GM21619 (cell line): ENCODE data around the gene ADGRG1.
A peak's percentile ranks its signal among the peaks of the same experiment; 100 is the strongest.

Experiments used
- ATAC-seq: cut with Tn5 transposase; IDR thresholded peaks from one replicate; pipeline ENCODE4 v1.9.1; 2021; ENCODE audit not compliant: unreplicated experiment

The ADGRG1 gene

GRCh38 chr16:57682809-57683635, 54.6 kb downstream of the ADGRG1 start:
- ATAC-seq, result no peak

DNA sequence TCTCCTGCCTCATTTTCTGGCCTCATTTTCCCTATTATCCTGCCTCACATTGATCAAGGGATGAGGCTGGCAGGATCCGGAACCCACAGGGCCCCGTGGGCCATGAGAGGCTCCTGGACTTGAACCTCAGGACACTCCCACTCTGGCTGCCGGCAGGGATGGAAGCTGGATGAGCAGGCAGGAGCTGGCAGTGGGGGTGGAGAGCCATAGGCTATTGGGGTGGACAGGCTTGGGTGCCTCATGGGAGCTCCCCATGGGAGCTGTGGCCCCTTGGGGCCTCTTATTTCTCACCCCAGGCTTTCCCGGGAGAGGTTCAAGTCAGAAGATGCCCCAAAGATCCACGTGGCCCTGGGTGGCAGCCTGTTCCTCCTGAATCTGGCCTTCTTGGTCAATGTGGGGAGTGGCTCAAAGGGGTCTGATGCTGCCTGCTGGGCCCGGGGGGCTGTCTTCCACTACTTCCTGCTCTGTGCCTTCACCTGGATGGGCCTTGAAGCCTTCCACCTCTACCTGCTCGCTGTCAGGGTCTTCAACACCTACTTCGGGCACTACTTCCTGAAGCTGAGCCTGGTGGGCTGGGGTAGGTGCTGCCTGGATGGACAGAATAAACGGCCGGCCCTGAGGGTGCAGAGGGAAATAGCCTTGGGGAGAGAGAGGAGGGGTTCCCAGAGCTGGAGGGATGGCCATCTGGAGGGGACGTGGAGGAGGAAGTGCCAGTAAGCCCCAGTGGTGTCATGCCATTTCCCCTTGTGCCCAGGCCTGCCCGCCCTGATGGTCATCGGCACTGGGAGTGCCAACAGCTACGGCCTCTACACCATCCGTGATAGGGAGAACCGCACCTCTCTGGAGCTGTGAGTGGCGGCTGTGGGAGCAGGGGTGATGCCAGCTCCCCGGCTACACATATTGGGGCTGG, 55.5 kb downstream of the ADGRG1 start:
- no peak for ATAC-seq

GRCh38 chr16:57684626-57685358, 56.4 kb downstream of the ADGRG1 start:
- ATAC-seq, result no peak

DNA sequence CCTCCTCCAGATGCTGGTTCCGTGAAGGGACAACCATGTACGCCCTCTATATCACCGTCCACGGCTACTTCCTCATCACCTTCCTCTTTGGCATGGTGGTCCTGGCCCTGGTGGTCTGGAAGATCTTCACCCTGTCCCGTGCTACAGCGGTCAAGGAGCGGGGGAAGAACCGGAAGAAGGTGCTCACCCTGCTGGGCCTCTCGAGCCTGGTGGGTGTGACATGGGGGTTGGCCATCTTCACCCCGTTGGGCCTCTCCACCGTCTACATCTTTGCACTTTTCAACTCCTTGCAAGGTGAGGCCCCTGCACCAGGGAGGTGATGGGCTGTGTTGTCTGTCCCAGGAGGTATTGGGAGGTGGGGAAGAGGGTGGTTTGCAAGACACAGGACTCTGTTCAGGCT, 57.2 kb downstream of the ADGRG1 start:
- ATAC-seq, result no peak

GRCh38 chr16:57686577-57686976, 58.1 kb downstream of the ADGRG1 start:
- ATAC-seq, result no peak

DNA sequence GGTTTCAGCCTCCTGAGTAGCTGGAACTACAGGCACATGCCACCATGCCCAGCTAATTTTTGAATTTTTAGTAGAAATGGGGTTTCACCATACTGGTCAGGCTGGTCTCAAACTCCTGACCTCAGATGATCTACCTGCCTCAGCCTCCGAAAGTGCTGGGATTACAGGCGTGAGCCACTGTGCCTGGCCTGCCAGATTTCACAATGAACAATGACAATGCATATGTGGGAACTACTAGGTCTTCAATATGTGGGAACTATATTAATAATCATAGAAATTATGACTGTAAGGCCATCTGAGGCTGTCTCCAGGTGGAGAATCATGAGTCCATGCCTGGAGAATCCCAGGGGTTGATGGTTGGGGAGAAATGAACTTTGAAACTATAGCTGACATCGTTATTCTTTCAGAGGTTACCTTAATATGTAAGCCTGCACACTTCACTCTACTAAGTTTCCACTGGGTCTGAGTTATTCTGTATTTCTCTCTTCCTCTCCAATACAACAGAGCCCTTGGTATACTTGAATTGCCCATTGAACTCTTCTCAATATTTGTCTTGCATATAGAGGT, 59.0 kb downstream of the ADGRG1 start:
- ATAC-seq, result no peak

GRCh38 chr16:57688487-57688986, 60.1 kb downstream of the ADGRG1 start:
- ATAC-seq, result no peak

- ATAC-seq, result no peak
Observed at GRCh38 chr16:57688987-57689761, 60.7 kb downstream of the ADGRG1 start.

GRCh38 chr16:57689762-57690558, 61.5 kb downstream of the ADGRG1 start:
- ATAC-seq, result peak; percentile 75

- ATAC-seq, result no peak
Observed at GRCh38 chr16:57690782-57691471, 62.5 kb downstream of the ADGRG1 start.

DNA sequence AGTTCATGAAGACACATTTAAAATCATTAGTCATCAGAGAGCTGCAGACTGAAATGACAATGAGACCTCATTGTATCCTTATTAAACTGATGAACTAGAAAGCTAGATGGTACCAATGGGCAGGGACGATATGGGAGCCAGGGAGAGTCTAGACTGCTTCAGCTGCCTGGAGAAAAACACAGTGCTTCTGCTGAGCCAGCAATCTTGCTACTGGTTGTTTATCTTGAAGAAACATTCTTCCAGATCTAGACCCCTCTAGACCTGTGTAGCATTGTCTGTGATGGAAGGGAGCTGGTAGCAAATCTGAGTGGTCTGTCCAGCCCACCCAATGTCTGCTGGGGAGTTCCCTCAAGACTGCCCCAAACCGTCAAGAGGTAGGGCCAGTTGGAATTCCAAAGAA, 64.2 kb downstream of the ADGRG1 start:
- ATAC-seq, result no peak

DNA sequence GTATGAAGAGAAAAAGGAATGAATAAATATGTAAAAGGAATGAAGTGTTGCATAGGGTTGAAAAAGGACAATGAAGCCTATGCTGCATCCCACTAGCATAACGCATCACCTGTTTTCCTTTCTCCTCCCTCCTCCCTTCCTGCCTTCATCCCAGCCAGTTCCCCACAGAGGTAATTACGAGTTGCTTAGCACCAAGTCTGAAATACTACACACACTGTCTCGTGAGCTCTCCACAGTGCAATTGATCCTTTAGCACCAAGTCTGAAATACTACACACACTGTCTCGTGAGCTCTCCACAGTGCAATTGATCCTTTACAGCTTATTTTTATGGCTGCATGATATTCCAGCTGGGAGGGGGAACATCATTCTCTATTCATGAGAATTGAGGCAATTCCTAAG, 65.1 kb downstream of the ADGRG1 start:
- no peak for ATAC-seq

DNA sequence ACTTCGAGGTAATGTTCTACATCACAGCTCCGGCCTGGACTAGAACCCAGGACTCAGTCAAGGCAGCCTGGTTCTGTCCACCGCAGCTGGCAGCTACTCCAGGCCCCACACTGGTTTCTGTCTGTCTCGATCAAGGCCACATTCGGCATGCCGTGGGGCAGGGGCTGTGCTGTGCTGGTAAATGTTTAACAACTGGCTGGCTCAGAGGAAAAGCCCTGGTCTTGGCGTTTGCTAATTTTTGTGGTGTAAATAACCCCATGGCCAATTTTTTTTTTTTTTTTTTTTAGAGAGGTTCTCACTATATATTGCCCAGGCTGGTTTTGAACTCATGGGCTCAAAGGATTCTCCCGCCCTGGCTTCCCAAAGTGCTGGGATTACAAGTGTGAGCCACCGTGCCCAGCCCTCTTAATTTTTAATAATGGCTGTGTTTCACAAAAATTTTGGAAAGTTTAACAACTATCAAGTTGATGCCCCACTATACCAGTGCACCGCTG, 65.8 kb downstream of the ADGRG1 start:
- ATAC-seq, result no peak

DNA sequence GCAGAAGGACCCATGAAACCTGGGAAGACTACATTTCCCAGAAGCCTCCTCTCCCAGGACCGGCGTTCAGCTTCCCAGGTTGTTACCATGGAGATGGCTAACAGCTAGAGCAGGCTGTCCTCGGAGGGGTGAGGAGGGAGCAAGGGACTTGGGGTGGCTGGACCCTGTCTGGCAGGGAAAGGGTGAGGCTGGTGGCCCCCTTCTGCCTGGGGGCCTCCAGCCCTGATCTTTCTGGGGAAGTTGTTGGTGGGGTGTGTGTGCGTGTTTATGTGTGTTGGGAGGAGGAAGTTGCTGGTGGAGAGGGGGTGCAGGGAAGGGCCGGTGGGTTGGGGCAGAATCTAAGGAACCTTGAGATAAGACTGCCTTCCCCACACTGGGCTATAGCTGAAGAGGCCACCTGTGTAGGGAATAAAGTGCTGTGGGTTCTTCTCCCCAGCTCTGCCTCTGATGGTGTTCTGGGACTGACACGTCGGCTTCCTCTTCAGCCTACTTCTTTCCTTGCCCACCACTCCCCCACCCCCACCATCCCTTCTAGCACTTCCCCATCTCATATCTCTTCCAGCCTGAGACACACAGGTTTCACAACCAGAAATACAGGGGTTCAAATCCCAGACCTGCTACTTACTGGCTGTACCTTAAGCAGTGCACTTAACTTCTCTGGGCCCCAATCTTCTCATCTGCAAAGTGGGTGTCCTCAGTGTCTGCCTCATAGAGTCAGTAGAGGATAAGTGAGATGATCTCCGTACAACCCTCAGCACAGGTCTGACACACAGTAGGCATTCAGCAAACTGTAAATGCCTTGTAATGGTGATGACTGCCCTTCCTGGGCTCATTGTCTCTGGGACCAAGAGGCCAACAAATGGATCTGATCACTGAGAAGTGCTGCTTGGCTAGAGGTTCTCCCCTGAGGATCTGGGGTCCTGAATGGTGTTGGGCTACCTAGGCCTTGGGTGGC, 66.6 kb downstream of the ADGRG1 start, which contains the start of gene DRC7:
Gene DRC7, plus strand, starts transcription at position 82 of the 955 bp plus-strand sequence. CDS start 3,144 bp downstream, outside the sequence.
- no peak for ATAC-seq

DNA sequence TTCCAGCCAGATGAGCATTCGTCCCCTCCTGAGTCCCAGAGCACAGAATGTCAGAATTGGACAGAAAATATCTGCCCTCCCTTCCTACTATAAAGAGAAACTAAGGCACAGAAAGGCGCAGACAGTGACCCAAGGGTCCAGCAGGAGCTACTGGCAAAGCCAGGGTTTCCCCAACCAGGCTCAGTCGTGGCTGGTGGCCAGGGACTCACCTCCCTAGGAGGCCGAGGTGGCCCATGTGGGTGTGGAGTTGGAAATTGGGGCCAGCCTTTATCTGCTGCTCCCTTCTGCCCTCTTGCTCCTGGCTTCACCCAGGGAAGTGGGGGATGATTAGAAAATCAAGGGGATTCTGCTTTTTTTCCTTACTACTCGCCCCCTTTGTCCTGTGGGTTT, 67.2 kb downstream of the ADGRG1 start:
- ATAC-seq, result no peak

- no peak for ATAC-seq
Observed at GRCh38 chr16:57696240-57696639, 67.8 kb downstream of the ADGRG1 start.

- no peak for ATAC-seq
Observed at GRCh38 chr16:57697896-57698537, 69.6 kb downstream of the ADGRG1 start.
